ENCODE measurements around the gene ABHD18.
A peak's percentile ranks its signal among the peaks of the same experiment; 100 is the strongest.
"Not testable (repeated sequence)": the region's sequence is repeated elsewhere in the genome, so short reads cannot be mapped to it uniquely, and the experiment has no call there.

The ABHD18 gene

DNA sequence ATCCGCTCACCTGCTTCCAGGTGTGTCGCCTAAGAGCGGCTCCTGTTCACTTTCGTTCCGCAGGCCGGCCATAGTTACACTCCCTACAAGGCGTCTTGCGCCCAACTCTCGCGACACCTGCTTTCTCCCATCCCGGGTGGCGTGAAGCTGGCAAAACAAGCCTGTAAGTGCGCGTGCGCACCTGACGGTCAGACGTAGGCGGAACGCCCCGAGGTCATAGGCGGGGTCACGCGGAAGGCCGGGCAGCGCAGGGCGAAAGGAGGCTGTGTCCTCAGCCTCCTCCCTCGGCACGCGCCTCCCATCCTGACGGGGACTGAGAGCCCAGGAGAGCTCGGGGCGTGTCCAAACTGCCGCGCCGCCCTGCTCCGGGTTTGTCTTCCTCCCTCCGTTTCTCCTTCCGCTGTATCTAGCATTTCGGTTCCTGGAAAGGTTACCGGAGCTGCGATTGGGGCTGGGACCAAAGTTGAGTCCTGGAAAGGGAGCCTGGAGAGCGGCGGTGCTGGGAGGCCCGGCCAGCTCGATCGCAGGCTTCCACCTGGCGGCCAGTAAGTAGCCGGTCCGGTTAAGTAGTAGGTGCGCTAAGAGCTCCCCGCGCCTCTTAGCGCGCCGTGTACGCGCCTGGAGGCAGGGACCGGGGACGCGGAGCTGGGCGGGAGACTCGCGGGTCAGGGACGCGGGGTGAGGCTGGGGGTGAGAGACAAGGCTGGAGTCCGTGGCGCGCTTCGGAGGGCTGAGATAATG is at the start of gene ABHD18, which contains the start of gene MFSD8:
ABHD18 (plus strand) TSS at position 345 of the 741 bp plus-strand sequence. CDS start 17,550 bp downstream, outside the sequence.
MFSD8 (minus strand) TSS at position 112 of the 741 bp plus-strand sequence; CDS start at position 72, 40 bp downstream.
- peak; percentile 96 to 98 (median 98) for DNase-seq (ENCODE audit: low read depth in 3 of 3)

DNA sequence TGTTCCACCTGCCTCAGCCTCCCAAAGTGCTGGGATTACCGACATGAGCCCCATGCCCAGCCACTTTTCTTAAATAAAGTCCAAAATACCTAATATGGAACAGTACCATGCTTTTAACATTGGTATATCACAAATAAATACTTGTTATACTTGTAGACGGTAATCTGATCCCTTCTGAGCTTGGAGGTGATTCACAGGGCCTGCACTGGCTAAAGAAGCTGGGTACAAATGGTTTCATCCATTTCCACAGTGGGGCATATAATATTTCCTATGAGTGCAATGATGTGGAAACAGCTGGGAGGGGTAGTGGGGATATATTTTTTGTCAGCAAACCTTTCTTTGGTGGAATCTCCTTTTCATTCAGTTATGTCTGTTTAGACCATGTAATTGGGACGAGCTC is 48.7 kb upstream of the ABHD18 start:
- no peak for DNase-seq (ENCODE audit: low read depth in 3 of 3)

GRCh38 chr4:127917151-127917550 is 48.1 kb upstream of the ABHD18 start:
- DNase-seq (ENCODE audit: low read depth in 3 of 3) = no peak

DNA sequence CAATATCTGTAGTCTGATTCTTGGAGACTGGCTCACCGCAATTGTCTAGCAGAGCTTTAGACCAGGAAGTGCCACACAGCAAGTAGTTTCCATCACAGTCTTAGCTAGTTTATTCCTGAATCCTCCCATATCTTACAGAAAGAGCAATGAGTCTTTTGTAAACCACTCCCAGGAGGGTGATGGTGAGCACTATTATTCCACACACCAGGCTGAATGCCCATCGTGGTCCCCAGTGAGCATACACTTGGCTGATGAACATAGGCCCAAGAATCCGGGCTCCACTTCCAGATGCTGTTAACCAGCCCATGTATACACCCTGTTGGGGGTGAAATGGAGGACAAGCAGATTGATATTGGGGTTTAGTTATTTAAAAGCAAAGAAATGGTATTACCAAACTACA is 44.7 kb upstream of the ABHD18 start:
- DNase-seq (ENCODE audit: low read depth in 3 of 3) = no peak

GRCh38 chr4:127922226-127922625 is 43.0 kb upstream of the ABHD18 start:
- no peak for DNase-seq (ENCODE audit: low read depth in 3 of 3)

- not testable (repeated sequence) for DNase-seq (ENCODE audit: low read depth in 3 of 3)
Measured at GRCh38 chr4:127925720-127926119, 39.5 kb upstream of the ABHD18 start.

GRCh38 chr4:127930175-127930574 is 35.0 kb upstream of the ABHD18 start:
- DNase-seq (ENCODE audit: low read depth in 3 of 3) = no peak

GRCh38 chr4:127931836-127932235 is 33.4 kb upstream of the ABHD18 start:
- not testable (repeated sequence) for DNase-seq (ENCODE audit: low read depth in 3 of 3)

- DNase-seq (ENCODE audit: low read depth in 3 of 3) = no peak
Measured at GRCh38 chr4:127936974-127937373, 28.2 kb upstream of the ABHD18 start.

- DNase-seq (ENCODE audit: low read depth in 3 of 3) = no peak
Measured at GRCh38 chr4:127957105-127957504, 8.1 kb upstream of the ABHD18 start.

DNA sequence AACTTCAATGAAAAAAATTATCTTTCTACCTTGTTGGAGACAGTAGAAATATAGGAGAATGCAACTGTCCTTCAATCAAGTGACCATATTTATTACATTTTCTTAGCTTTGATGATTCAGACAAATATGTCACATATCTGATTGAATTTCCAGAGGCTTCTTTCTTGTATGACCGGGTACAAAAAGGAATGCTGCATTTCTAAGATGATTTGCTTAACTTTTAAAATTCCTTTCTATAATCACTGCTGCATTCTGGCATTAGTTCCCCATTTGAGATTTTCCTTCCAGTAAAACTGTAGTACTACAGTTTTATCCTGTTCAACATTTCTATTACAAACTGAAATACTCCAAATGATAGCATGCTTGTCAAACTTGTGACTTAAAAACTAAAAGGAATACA is 5.4 kb upstream of the ABHD18 start:
- DNase-seq (ENCODE audit: low read depth in 3 of 3) = no peak

DNA sequence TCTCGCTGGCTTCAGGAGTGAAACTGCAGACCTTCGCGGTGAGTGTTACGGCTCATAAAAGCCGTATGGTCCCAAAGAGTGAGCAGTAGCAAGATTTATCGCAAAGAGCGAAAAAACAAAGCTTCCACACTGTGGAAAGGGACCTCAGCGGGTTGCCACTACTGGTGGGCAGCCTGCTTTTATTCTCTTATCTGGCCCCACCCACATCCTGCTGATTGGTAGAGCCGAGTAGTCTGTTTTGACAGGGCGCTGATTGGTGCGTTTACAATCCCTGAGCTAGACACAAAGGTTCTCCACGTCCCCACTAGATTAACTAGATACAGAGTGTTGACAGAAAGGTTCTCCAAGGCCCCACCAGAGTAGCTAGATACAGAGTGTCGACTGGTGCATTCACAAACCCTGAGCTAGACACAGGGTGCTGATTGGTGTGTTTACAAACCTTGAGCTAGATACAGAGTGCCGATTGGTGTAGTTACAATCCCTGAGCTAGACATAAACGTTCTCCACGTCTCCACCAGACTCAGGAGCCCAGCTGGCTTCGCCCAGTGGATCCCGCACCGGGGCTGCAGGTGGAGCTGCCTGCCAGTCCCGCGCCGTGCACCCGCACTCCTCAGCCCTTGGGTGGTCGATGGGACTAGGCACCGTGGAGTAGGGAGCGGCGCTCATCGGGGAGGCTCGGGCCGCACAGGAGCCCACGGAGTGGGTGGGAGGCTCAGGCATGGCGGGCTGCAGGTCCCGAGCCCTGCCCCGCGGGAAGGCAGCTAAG is 1.4 kb upstream of the ABHD18 start:
- DNase-seq (ENCODE audit: low read depth in 3 of 3) = peak in 1 of 3 experiments; percentile 5

GRCh38 chr4:127964426-127965061 is 662 bp upstream of the ABHD18 start:
- not testable (repeated sequence) for DNase-seq (ENCODE audit: low read depth in 3 of 3)

DNA sequence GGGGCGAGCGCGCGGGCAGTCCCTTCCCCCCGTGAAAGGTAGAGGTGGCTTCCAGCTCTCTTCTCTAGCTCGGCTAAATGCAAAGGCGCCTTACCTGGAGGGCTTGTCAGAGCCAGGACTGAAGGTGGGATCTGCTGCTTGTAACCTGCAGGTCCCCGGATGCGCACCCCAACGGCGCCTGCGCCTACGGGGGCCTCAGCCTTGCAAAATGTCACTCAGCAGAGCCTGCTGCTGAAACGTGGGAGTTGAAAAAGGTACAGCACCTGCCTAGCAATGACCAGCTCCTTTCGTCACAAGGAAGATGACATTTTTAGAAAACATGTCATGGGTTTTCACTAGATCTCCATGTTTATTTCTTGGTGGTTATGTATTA is 583 bp downstream of the ABHD18 start:
- peak; percentile 43 to 57 (median 51) for DNase-seq (ENCODE audit: low read depth in 3 of 3)

GRCh38 chr4:127967141-127967775 is 2.1 kb downstream of the ABHD18 start:
- DNase-seq (ENCODE audit: low read depth in 3 of 3) = no peak

DNA sequence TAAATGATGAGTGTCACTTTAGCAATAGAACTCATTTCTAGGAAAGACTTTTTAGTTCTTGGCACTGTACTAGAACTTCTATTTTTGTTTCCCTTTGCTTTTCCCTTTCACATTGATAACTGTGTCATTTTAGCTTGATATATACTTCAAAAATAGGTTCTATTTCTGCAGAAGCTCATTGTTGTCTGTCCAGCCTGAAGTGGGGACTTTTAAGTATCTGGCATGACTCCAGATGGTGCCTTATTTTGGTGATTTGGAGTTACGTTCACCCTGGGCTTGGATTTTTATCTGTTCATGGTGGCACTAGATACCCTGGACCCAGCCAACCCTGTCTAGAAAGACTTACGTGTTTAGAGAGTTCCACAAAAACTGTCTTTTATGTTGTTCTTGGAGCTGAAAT is 3.4 kb downstream of the ABHD18 start:
- DNase-seq (ENCODE audit: low read depth in 3 of 3) = no peak

DNA sequence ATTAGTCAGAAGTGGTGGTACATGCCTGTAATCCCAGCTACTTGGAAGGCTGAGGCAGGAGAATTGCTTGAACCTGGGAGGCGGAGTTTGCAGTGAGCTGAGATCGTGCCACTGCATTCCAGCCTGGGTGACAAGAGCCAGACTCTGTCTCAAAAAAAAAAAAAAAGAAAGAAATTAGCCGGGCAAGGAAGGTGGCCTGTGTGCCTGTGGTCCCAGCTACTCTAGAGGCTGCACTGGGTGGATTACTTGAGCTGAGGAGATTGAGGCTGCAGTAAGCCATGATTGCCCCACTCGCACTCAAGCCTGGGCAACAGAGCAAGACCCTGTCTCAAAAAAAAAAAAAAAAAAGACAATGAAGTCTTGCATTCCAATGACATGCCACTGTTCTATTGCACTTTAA is 5.7 kb downstream of the ABHD18 start:
- not testable (repeated sequence) for DNase-seq (ENCODE audit: low read depth in 3 of 3)

DNA sequence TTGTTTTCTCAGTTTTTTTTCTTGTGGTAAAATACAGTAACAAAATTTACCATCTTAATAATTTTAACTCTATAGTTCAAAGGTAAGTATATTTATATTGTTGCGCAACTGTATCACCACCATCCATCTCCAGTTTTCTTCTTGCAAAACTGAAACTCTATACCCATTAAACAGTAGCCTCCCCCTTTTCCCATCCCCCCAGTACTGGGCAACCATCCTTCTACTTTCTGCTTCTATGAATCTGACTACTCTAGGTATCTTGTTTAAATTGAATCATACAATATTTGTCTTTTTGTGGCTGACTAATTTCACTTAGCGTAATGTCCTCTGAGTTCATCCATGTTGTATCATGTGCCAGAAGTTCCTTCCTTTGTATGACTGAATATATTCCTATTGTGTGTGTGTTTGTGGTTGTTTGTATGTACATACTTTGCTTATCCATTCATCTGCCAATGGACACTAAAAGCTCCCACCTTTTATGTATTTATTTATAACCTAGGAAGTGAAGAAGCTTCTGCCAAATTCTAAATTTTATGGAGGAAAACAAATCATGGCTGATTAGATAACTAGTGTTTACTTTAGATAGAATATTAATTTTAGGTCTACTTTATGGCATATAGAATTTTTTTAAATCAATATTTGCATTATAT is 10.0 kb downstream of the ABHD18 start:
- no peak for DNase-seq (ENCODE audit: low read depth in 3 of 3)

GRCh38 chr4:127978930-127979329 is 13.7 kb downstream of the ABHD18 start:
- no peak for DNase-seq (ENCODE audit: low read depth in 3 of 3)

GRCh38 chr4:127982445-127982844 is 17.2 kb downstream of the ABHD18 start:
- DNase-seq (ENCODE audit: low read depth in 3 of 3) = no peak

- no peak for DNase-seq (ENCODE audit: low read depth in 3 of 3)
Measured at GRCh38 chr4:127985989-127986388, 20.8 kb downstream of the ABHD18 start.
